Stomach (tissue), 9 donors: ENCODE data around the gene SPART. TPM values are rescaled to one million over a fixed set of nuclear protein-coding genes. Genes with fewer than 3 reads are reported as not detected.

Source experiments
- DNase-seq, 2 donors: peaks; one replicate each; pipeline versions ENCODE4 v3.0.0 to v3.0.0-alpha.2; 2013 to 2019
- H3K27ac ChIP-seq, 5 donors: fragments of 200-600 bp in 4 of 5; sonication (generic) in 4 of 5; one replicate each; pipeline ENCODE4 v1.5.1; 2013 to 2019; ENCODE audit warnings: mild to moderate bottlenecking in 1 of 5, moderate library complexity in 1 of 5
- H3K27me3 ChIP-seq, 3 donors: fragments of 200-600 bp; sonication (generic); one replicate each; pipeline ENCODE4 v1.5.1; 2017 to 2019; ENCODE audit warnings: mixed run types in 1 of 3
- H3K36me3 ChIP-seq, 4 donors: fragments of 200-600 bp; sonication (generic); 1 replicate in 3 of 4; 2 replicates in 1 of 4; pipeline ENCODE4 v1.5.1; 2016 to 2019
- H3K4me1 ChIP-seq, 4 donors: fragments of 200-600 bp; sonication (generic); one replicate each; pipeline ENCODE4 v1.5.1; 2016 to 2019
- H3K4me3 ChIP-seq, 4 donors: fragments of 200-600 bp; sonication (generic) in 3 of 4; one replicate each; pipeline ENCODE4 v1.5.1; 2016 to 2019; ENCODE audit warnings: mild to moderate bottlenecking in 1 of 4
- H3K9me3 ChIP-seq, 4 donors: fragments of 200-600 bp; sonication (generic); one replicate each; pipeline ENCODE4 v1.5.1; 2016 to 2019
- EP300 ChIP-seq: sonication (generic); formaldehyde crosslinking; IDR thresholded peaks from one replicate; pipeline ENCODE4 v1.6.1; 2017; ENCODE audit warnings: antibody characterized with exemption
- POLR2A ChIP-seq, 4 donors: fragments of 450-650 bp; IDR thresholded peaks; one replicate each; pipeline ENCODE4 v1.6.1; 2016; ENCODE audit warnings: antibody characterized with exemption in 4 of 4, control low read depth in 2 of 4, mild to moderate bottlenecking in 1 of 4, moderate library complexity in 1 of 4
- POLR2AphosphoS5 ChIP-seq, 3 donors: sonication (generic); formaldehyde crosslinking; IDR thresholded peaks; one replicate each; pipeline ENCODE4 v1.6.1; 2016; ENCODE audit warnings: antibody characterized with exemption in 3 of 3
- WGBS, 5 donors: extraction: QIAGEN DNeasy Blood & Tissue Kit in 3 of 5; methylation state at CpG; one replicate each; pipeline versions ENCODE4 v1.1.5 to v1.1.7; 2013 to 2018; 5-methylcytosine and 5-hydroxymethylcytosine counted together
- intact Hi-C: fragments of 100-400 bp; cut with DNase I; formaldehyde crosslinking; loops from one replicate; pipeline ENCODE4 v1.15.1; 2023; ENCODE audit warnings: low total_unique reads
- polyA plus RNA-seq, 3 donors: library from polyadenylated mRNA; stranded (reverse); fragments of 200-250 nt; gene quantifications; one replicate each; pipeline ENCODE4 v1.2.3, GENCODE V29; 2013
- total RNA-seq, 5 donors: library from RNA; depleted of rRNA; stranded (reverse); fragments of >200 nt; gene quantifications; one replicate each; pipeline versions ENCODE4 v1.1.0 to v1.2.3, GENCODE V29; 2014 to 2016
- TF ChIP-seq, protein P1 (sequence below), 7 experiments: fragments of 450-650 bp in 4 of 7; fragments of 200-600 bp in 3 of 7; sonication (generic) in 3 of 7; IDR thresholded peaks; one replicate each; pipeline ENCODE4 v1.5.1; 2016 to 2019; ENCODE audit warnings: antibody characterized with exemption in 7 of 7, control low read depth in 2 of 7, mild to moderate bottlenecking in 1 of 7
- donor health status: healthy with polysubstance abuse.
- donor health status: Bipolar disorder and iron deficiency.
- donor health status: healthy.

SPART gene
- total and polyA plus RNA-seq, 8 donors: 6.1 to 121 (median 20.9) TPM

DNA sequence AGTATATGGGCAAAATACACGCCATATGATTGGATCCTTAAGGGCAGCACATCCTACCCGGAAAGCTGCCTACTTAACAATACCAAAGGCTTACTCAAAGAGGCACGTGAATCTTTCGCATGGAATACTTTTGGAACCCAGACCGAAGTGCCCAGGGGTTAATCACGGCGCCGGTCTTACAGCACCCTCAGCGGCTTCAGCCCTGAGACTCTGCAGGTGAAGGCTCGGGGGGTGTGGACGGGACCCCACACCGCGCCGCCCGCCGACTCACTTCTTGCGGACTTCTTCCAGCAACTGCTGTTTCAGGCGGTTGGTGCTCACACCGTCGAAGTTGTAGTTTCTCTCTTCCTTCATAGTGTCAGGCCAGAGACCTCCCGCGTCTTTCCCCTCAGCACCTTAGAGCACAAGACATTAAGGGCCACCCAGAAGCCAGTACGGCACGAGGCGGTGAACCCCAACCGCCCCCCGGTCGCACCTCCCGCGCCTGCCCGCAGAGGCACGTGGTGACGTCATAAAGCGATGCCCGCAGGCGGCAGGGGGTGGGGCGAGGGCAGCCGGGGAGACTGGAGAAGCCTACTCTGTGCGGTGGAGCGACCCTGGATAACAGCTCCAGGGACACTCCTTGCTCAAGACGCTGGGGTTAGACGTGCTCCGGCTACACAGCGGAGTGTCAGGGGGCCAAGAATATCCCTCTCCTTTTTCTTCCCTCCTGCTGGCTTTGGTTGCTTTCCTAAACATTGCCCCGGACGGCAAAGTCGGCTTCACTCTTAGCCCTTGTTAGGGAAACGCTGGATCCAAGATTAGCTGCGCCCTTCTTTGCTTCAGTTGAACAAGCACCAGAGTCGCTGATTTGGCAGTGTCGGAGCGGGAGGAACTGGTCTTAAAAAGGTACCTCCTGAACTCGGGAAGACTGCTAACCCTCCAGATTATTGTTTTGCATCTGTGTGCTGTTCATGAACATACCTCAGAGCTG, 48.5 kb downstream of the SPART start, which contains the start of gene CCDC169:
CCDC169 (minus strand) TSS at position 449 of the 973 bp plus-strand sequence; CDS start at position 354, 95 bp downstream.
- H3K9me3 ChIP-seq: no peaks in the 10 kb centered on the region
- intact Hi-C loops: no loop called here
- peak within 1 kb of the TSS; percentile 23 to 85 (median 72) for H3K27ac ChIP-seq
- peaks cover 0 to 21% (median 12%) of the 10 kb centered on the region in 4 donors for H3K4me1 ChIP-seq
- peak within 1 kb of the TSS; percentile 58 to 71 (median 63) for H3K4me3 ChIP-seq
- peak in 2 of 3 donors; percentile 41 to 54 for TF ChIP-seq POLR2AphosphoS5 (IDR thresholded peaks at IDR 0.05)
- no peak for TF ChIP-seq POLR2A (IDR thresholded peaks at IDR 0.05)
- 1 to 4% (median 2%) methylated on average over 31 to 53 of the region's 53 CpGs for WGBS, 5 donors
- no peaks in the 10 kb centered on the region for H3K36me3 ChIP-seq
- no peaks in the 10 kb centered on the region for H3K27me3 ChIP-seq
- peak; percentile 77 to 90 for DNase-seq

- Histone ChIP-seq H3K4me3 (no peak overlapping the region), H3K4me1 (peaks cover 0 to 21% (median 12%) of the 10 kb centered on the region in 4 donors), H3K27me3 (no peaks in the 10 kb centered on the region), H3K27ac (no peak overlapping the region), H3K36me3 (no peaks in the 10 kb centered on the region), H3K9me3 (peaks cover 0 to 2% (median 0%) of the 10 kb centered on the region in 4 donors)
- TF ChIP-seq, protein P1, sequence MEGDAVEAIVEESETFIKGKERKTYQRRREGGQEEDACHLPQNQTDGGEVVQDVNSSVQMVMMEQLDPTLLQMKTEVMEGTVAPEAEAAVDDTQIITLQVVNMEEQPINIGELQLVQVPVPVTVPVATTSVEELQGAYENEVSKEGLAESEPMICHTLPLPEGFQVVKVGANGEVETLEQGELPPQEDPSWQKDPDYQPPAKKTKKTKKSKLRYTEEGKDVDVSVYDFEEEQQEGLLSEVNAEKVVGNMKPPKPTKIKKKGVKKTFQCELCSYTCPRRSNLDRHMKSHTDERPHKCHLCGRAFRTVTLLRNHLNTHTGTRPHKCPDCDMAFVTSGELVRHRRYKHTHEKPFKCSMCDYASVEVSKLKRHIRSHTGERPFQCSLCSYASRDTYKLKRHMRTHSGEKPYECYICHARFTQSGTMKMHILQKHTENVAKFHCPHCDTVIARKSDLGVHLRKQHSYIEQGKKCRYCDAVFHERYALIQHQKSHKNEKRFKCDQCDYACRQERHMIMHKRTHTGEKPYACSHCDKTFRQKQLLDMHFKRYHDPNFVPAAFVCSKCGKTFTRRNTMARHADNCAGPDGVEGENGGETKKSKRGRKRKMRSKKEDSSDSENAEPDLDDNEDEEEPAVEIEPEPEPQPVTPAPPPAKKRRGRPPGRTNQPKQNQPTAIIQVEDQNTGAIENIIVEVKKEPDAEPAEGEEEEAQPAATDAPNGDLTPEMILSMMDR (IDR thresholded peaks at IDR 0.05): no peak
- TF ChIP-seq EP300: no peak
- TF ChIP-seq POLR2AphosphoS5 (IDR thresholded peaks at IDR 0.05): no peak
- TF ChIP-seq POLR2A (IDR thresholded peaks at IDR 0.05): no peak
- intact Hi-C loops: no loop called here
- WGBS, 5 donors: 25 to 59% (median 45%) methylated on average over 3 of the region's 3 CpGs
- no peak for DNase-seq
These were observed 52.1 kb downstream of the SPART start for GRCh38 chr13:36294096-36294495.

DNA sequence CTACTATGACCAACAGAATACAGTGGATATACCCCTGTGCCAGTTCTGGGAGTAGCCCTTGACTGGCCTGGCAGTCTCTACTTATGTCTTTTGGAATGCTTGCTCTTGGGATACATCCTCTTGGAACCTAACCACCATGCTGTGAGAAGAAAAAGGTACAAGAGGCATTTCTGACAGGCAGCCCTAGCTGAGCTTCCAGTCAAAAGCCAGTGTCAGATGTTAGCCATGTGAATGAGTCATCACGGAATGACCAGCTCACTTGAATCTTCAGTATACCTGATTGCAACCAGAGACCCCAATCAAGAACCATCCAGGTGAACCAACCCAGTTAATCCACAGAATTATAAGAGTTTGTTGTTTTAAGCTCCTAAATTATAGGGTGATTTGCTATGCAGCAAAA, 52.7 kb downstream of the SPART start:
- TF ChIP-seq EP300 (no peak), POLR2AphosphoS5 (IDR thresholded peaks at IDR 0.05) (no peak), POLR2A (IDR thresholded peaks at IDR 0.05) (no peak)
- TF ChIP-seq, protein P1 (IDR thresholded peaks at IDR 0.05): no peak
- Histone ChIP-seq H3K27me3 (no peaks in the 10 kb centered on the region), H3K36me3 (no peaks in the 10 kb centered on the region), H3K4me1 (peaks cover 0 to 18% (median 10%) of the 10 kb centered on the region in 4 donors), H3K9me3 (peaks cover 0 to 4% (median 0%) of the 10 kb centered on the region in 4 donors), H3K4me3 (no peak overlapping the region), H3K27ac (no peak overlapping the region)
- DNase-seq: no peak
- 92 to 100% (median 97%) methylated on average over 1 of the region's 1 CpG for WGBS, 5 donors
- intact Hi-C loops: no loop called here

DNA sequence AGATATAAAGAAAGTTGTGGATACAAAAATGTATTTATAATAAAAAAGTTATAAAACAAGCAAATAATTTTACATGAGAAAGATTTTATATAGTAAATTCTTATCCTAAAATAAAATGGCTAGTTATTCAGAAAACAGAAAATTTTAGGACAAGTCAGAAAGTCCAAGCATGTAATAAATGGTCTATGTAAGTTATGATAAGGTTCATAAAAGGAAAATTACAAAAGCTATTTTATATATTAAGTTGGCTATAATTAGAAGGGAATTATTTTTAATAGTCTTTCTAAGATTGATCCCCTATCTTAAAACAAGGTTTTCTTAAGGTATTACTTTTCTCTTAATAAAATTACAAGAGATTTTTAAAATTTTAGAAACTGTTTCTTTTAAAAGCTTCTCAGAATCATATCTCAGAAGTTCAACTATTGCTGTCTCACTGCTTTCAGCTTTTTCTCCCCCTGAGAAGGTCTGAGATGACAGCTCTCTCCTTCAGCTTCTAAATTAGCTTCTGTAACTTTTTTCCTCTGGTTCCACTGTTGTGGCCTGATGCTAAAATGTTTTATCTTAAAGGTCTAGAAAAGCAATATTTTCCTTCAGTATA, 57.3 kb downstream of the SPART start:
- no peak for TF ChIP-seq EP300
- TF ChIP-seq, protein P1 (IDR thresholded peaks at IDR 0.05): no peak
- no peak for TF ChIP-seq POLR2AphosphoS5 (IDR thresholded peaks at IDR 0.05)
- TF ChIP-seq POLR2A (IDR thresholded peaks at IDR 0.05): no peak
- intact Hi-C loops: loop anchor here (10.0 kb wide), 1 partner anchor 446 kb away; no protein-coding TSS in a partner anchor
- H3K4me1 ChIP-seq: no peaks in the 10 kb centered on the region
- peaks cover 0 to 4% (median 0%) of the 10 kb centered on the region in 4 donors for H3K9me3 ChIP-seq
- no peaks in the 10 kb centered on the region for H3K36me3 ChIP-seq
- no peak overlapping the region for H3K27ac ChIP-seq
- no peaks in the 10 kb centered on the region for H3K27me3 ChIP-seq
- no peak overlapping the region for H3K4me3 ChIP-seq
- no peak for DNase-seq
